DOHH2 (cell line): Measurements from ENCODE around the gene LRRC4C.

ENCODE experiments used
- EZH2phosphoT487 ChIP-seq: fragments of 200-600 bp; sonication (generic); IDR thresholded peaks from 2 replicates; pipeline ENCODE4 v1.6.1; 2017; ENCODE audit warnings: borderline replicate concordance, mild to moderate bottlenecking, antibody characterized with exemption, low read length, moderate library complexity, mixed read lengths
- TF ChIP-seq, protein P1 (sequence below): fragments of 200-600 bp; sonication (generic); IDR thresholded peaks from one replicate; pipeline ENCODE4 v1.5.1; 2014; ENCODE audit warnings: antibody characterized with exemption, mild to moderate bottlenecking, low read depth, low read length; ENCODE audit not compliant: poor library complexity, severe bottlenecking

- TF ChIP-seq, protein P1, sequence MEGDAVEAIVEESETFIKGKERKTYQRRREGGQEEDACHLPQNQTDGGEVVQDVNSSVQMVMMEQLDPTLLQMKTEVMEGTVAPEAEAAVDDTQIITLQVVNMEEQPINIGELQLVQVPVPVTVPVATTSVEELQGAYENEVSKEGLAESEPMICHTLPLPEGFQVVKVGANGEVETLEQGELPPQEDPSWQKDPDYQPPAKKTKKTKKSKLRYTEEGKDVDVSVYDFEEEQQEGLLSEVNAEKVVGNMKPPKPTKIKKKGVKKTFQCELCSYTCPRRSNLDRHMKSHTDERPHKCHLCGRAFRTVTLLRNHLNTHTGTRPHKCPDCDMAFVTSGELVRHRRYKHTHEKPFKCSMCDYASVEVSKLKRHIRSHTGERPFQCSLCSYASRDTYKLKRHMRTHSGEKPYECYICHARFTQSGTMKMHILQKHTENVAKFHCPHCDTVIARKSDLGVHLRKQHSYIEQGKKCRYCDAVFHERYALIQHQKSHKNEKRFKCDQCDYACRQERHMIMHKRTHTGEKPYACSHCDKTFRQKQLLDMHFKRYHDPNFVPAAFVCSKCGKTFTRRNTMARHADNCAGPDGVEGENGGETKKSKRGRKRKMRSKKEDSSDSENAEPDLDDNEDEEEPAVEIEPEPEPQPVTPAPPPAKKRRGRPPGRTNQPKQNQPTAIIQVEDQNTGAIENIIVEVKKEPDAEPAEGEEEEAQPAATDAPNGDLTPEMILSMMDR: no peak
- TF ChIP-seq EZH2phosphoT487: no peak
Observed at GRCh38 chr11:40491341-40491740, 968.1 kb downstream of the LRRC4C start.
